H9 (cell line): ENCODE results near the gene LTBP2. TPM values are rescaled to one million over a fixed set of nuclear protein-coding genes. Genes with fewer than 3 reads are reported as not detected.

Source experiments
- DNase-seq: peaks from one replicate; pipeline ENCODE4 v3.0.0-alpha.2; 2017
- H2AFZ ChIP-seq: one replicate; pipeline ENCODE4 v1.6.1; 2013; ENCODE audit warnings: mild to moderate bottlenecking, low read length, control low read depth, moderate library complexity
- H2AK5ac ChIP-seq: 2 replicates; pipeline ENCODE4 v1.6.1; 2013; ENCODE audit warnings: low read length, control low read depth, mixed read lengths; ENCODE audit not compliant: insufficient read length
- H2BK120ac ChIP-seq: one replicate; pipeline ENCODE4 v1.6.1; 2013; ENCODE audit warnings: low read depth, mild to moderate bottlenecking, low read length, control low read depth, inconsistent platforms; ENCODE audit not compliant: poor library complexity, severe bottlenecking
- H2BK12ac ChIP-seq: 2 replicates; pipeline ENCODE4 v1.6.1; 2013; ENCODE audit warnings: low read length, control low read depth, mixed read lengths, low read depth; ENCODE audit not compliant: insufficient read length
- H2BK15ac ChIP-seq: 2 replicates; pipeline ENCODE4 v1.6.1; 2013; ENCODE audit warnings: low read depth, low read length, control low read depth
- H2BK20ac ChIP-seq: one replicate; pipeline ENCODE4 v1.6.1; 2013; ENCODE audit warnings: low read depth, mild to moderate bottlenecking, low read length, control low read depth, inconsistent platforms; ENCODE audit not compliant: poor library complexity, severe bottlenecking
- H2BK5ac ChIP-seq: 2 replicates; pipeline ENCODE4 v1.6.1; 2013; ENCODE audit warnings: low read length, control low read depth, mixed read lengths; ENCODE audit not compliant: insufficient read length
- H3K14ac ChIP-seq: 2 replicates; pipeline ENCODE4 v1.6.1; 2013; ENCODE audit warnings: low read length, control low read depth; ENCODE audit not compliant: insufficient read depth
- H3K18ac ChIP-seq: 2 replicates; pipeline ENCODE4 v1.6.1; 2013; ENCODE audit warnings: low read depth, mild to moderate bottlenecking, mixed read lengths, low read length, control low read depth; ENCODE audit not compliant: insufficient read length
- H3K23ac ChIP-seq: 2 replicates; pipeline ENCODE4 v1.6.1; 2013; ENCODE audit warnings: low read length, control low read depth, mixed read lengths, low read depth; ENCODE audit not compliant: insufficient read length
- H3K23me2 ChIP-seq: 2 replicates; pipeline ENCODE4 v1.6.1; 2013; ENCODE audit warnings: low read depth, mild to moderate bottlenecking, mixed read lengths, low read length, control low read depth; ENCODE audit not compliant: insufficient read length, poor library complexity, severe bottlenecking
- H3K27ac ChIP-seq: 2 replicates; pipeline ENCODE4 v1.5.1; 2013; ENCODE audit warnings: low read length, control low read depth, mixed read lengths, low read depth; ENCODE audit not compliant: insufficient read length
- H3K27me3 ChIP-seq: 2 replicates; pipeline ENCODE4 v1.6.1; 2013; ENCODE audit warnings: low read length, control low read depth, inconsistent platforms; ENCODE audit not compliant: insufficient read depth
- H3K4ac ChIP-seq: 2 replicates; pipeline ENCODE4 v1.6.1; 2013; ENCODE audit warnings: low read depth, mild to moderate bottlenecking, control low read depth, inconsistent platforms, low read length, moderate library complexity
- H3K4me1 ChIP-seq: 2 replicates; pipeline ENCODE4 v1.6.1; 2013; ENCODE audit warnings: low read length, control low read depth, inconsistent platforms; ENCODE audit not compliant: insufficient read depth
- H3K4me2 ChIP-seq: 2 replicates; pipeline ENCODE4 v1.6.1; 2013; ENCODE audit warnings: low read length, control low read depth, mixed read lengths; ENCODE audit not compliant: insufficient read length, insufficient read depth
- H3K56ac ChIP-seq: 2 replicates; pipeline ENCODE4 v1.6.1; 2013; ENCODE audit warnings: low read depth, mild to moderate bottlenecking, mixed read lengths, low read length, control low read depth; ENCODE audit not compliant: insufficient read length
- H3K79me1 ChIP-seq: 2 replicates; pipeline ENCODE4 v1.6.1; 2013; ENCODE audit warnings: low read depth, mild to moderate bottlenecking, moderate library complexity, low read length, control low read depth, inconsistent platforms; ENCODE audit not compliant: insufficient read depth, poor library complexity, severe bottlenecking
- H3K79me2 ChIP-seq: 2 replicates; pipeline ENCODE4 v1.6.1; 2013; ENCODE audit warnings: low read length, control low read depth, inconsistent platforms; ENCODE audit not compliant: insufficient read depth
- H3K9ac ChIP-seq: 2 replicates; pipeline ENCODE4 v1.6.1; 2013; ENCODE audit warnings: low read length, control low read depth, mixed read lengths; ENCODE audit not compliant: insufficient read length; ENCODE audit errors: extremely low read depth
- H3K9me3 ChIP-seq: one replicate; pipeline ENCODE4 v1.6.1; 2013; ENCODE audit warnings: low read depth, low read length, inconsistent platforms; ENCODE audit not compliant: control insufficient read depth
- H3T11ph ChIP-seq: one replicate; pipeline ENCODE4 v1.6.1; 2013; ENCODE audit warnings: mild to moderate bottlenecking, low read length, control low read depth, inconsistent platforms
- H4K20me1 ChIP-seq: one replicate; pipeline ENCODE4 v1.6.1; 2013; ENCODE audit not compliant: control insufficient read depth, insufficient read length, insufficient read depth
- H4K5ac ChIP-seq: 2 replicates; pipeline ENCODE4 v1.6.1; 2013; ENCODE audit warnings: low read depth, mild to moderate bottlenecking, mixed read lengths, low read length, control low read depth; ENCODE audit not compliant: insufficient read length
- H4K8ac ChIP-seq: replicated peaks from 2 replicates; pipeline ENCODE4 v1.6.1; 2013; ENCODE audit warnings: low read length, control low read depth, mixed read lengths, low read depth; ENCODE audit not compliant: insufficient read length
- H4K91ac ChIP-seq: 2 replicates; pipeline ENCODE4 v1.6.1; 2013; ENCODE audit warnings: low read depth, mild to moderate bottlenecking, moderate library complexity, mixed read lengths, low read length, control low read depth; ENCODE audit not compliant: insufficient read length
- H3K27ac Mint-ChIP-seq, 3 experiments: 2 replicates in 2 of 3; 3 replicates in 1 of 3; pipeline ENCODE4 v1.8.0; 2020 to 2021; ENCODE audit warnings: mixed read lengths in 3 of 3, mild to moderate bottlenecking in 1 of 3, moderate library complexity in 1 of 3
- H3K27me3 Mint-ChIP-seq: 2 replicates; pipeline ENCODE4 v1.8.0; 2021; ENCODE audit warnings: low read depth, mild to moderate bottlenecking, moderate library complexity, mixed read lengths
- H3K36me3 Mint-ChIP-seq, 3 experiments: 2 replicates in 2 of 3; 3 replicates in 1 of 3; pipeline ENCODE4 v1.8.0; 2020 to 2021; ENCODE audit warnings: low read depth in 3 of 3, mixed read lengths in 3 of 3; ENCODE audit not compliant: insufficient read depth in 1 of 3
- H3K4me1 Mint-ChIP-seq, 2 experiments: 2 replicates each; pipeline ENCODE4 v1.8.0; 2020; ENCODE audit warnings: mixed read lengths in 2 of 2
- H3K4me3 Mint-ChIP-seq, 2 experiments: 2 replicates in 1 of 2; 3 replicates in 1 of 2; pipeline ENCODE4 v1.8.0; 2020 to 2021; ENCODE audit warnings: mild to moderate bottlenecking in 2 of 2, mixed read lengths in 2 of 2, moderate library complexity in 1 of 2
- H3K9me3 Mint-ChIP-seq, 2 experiments: 2 replicates in 1 of 2; 3 replicates in 1 of 2; pipeline ENCODE4 v1.8.0; 2020; ENCODE audit warnings: mild to moderate bottlenecking in 2 of 2, mixed read lengths in 2 of 2, moderate library complexity in 1 of 2
- CTCF ChIP-seq: fragments of 200-600 bp; sonication (generic); conservative IDR thresholded peaks from 3 replicates; pipeline ENCODE4 v1.8.0; 2021; ENCODE audit warnings: antibody characterized with exemption, mild to moderate bottlenecking
- WGBS: extraction: QIAGEN DNeasy Blood & Tissue Kit; methylation state at CpG from one replicate; pipeline ENCODE4 v1.1.7; 2013; ENCODE audit warnings: missing lambda C conversion rate, low lambda C conversion rate, mixed read lengths; ENCODE audit not compliant: insufficient read length; ENCODE audit errors: extremely low coverage; 5-methylcytosine and 5-hydroxymethylcytosine counted together
- total RNA-seq: library from RNA; stranded (reverse); gene quantifications from 2 replicates; pipeline ENCODE4 v1.2.1, GENCODE V29; 2021

The LTBP2 gene
- total RNA-seq, 1 experiment from 2014 or later: 0.77 TPM

GRCh38 chr14:74525361-74525851 is 86.6 kb downstream of the LTBP2 start:
- Histone ChIP-seq H3K23me2 (no peaks in the 10 kb centered on the region), H3K56ac (no peak overlapping the region), H4K8ac (no peak overlapping the region), H2AK5ac (no peak overlapping the region), H3K4ac (no peak overlapping the region), H3K23ac (no peak overlapping the region), H2BK15ac (no peak overlapping the region), H3K18ac (no peak overlapping the region), H2BK20ac (no peak overlapping the region), H3K14ac (no peak overlapping the region), H2BK5ac (no peak overlapping the region), H2BK120ac (no peak overlapping the region), H3K4me2 (no peak overlapping the region), H2AFZ (no peak overlapping the region), H3K27me3 (no peaks in the 10 kb centered on the region), H3T11ph (no peak overlapping the region), H3K9me3 (no peaks in the 10 kb centered on the region), H4K5ac (no peak overlapping the region), H3K27ac (no peak overlapping the region), H3K79me2 (no peaks in the 10 kb centered on the region), H3K4me1 (no peaks in the 10 kb centered on the region), H4K20me1 (no peaks in the 10 kb centered on the region), H2BK12ac (no peak overlapping the region), H3K79me1 (no peaks in the 10 kb centered on the region), H3K9ac (no peak overlapping the region), H4K91ac (no peak overlapping the region)
- Mint-ChIP-seq H3K36me3 (no peaks in the 10 kb centered on the region), H3K27me3 (peaks cover 6% of the 10 kb centered on the region), H3K27ac (no peak overlapping the region; a peak in 1 of 7 replicates), H3K9me3 (no peaks in the 10 kb centered on the region), H3K4me1 (peaks cover 14 to 21% of the 10 kb centered on the region in 2 experiments), H3K4me3 (no peak overlapping the region)
- DNase-seq: no peak
- TF ChIP-seq CTCF: no peak
- no CpG with 5 or more reads among the region's 4 CpGs for WGBS
